BJ (cell line): Measurements from ENCODE around the gene FTSJ3. TPM values are rescaled to one million over a fixed set of nuclear protein-coding genes. Genes with fewer than 3 reads are reported as not detected.
"Not testable (repeated sequence)": the region's sequence is repeated elsewhere in the genome, so short reads cannot be mapped to it uniquely, and the experiment has no call there.

Source experiments
- CTCF ChIA-PET: fragments of 350-600 bp; formaldehyde crosslinking; extraction: SDS; loops from one replicate; lab custom pipeline; 2021; ENCODE audit warnings: antibody characterized with exemption, inconsistent platforms; lab: Yijun Ruan, JAX
- POLR2A ChIA-PET: fragments of 300-600 bp; sonication (Branson Sonifier 250); formaldehyde crosslinking; extraction: SDS; loops from one replicate; lab custom pipeline; 2021; ENCODE audit warnings: antibody characterized with exemption; lab: Charles Lee
- DNase-seq: peaks from one replicate; pipeline ENCODE4 v3.0.0-alpha.2; 2011; ENCODE audit warnings: low read depth
- H3K27me3 ChIP-seq: 2 replicates; pipeline ENCODE4 v1.6.0; 2011; ENCODE audit warnings: low read length; ENCODE audit not compliant: control insufficient read depth, insufficient read depth
- H3K36me3 ChIP-seq: 2 replicates; pipeline ENCODE4 v1.5.1; 2011; ENCODE audit warnings: low read length; ENCODE audit not compliant: control insufficient read depth, insufficient read depth
- H3K4me3 ChIP-seq: 2 replicates; pipeline ENCODE4 v1.5.1; 2011; ENCODE audit warnings: low read depth, mild to moderate bottlenecking, control low read depth, low read length
- CTCF ChIP-seq: IDR thresholded peaks from 2 replicates; pipeline ENCODE4 v1.5.1; 2011; ENCODE audit warnings: low read depth, mild to moderate bottlenecking, control low read depth, inconsistent platforms, low read length, moderate library complexity; ENCODE audit not compliant: insufficient read depth
- polyA plus RNA-seq: library from polyadenylated mRNA; depleted of rRNA; stranded (reverse); fragments of >200 nt; gene quantifications from 2 replicates; pipeline ENCODE4 v1.2.3, GENCODE V29; 2011

FTSJ3 gene
- polyA plus RNA-seq, 1 experiment, result 42.1 TPM

GRCh38 chr17:63848834-63849689, 21.6 kb upstream of the FTSJ3 start:
- TF ChIP-seq CTCF, result peak; percentile 74
- peak overlapping the region; percentile 32 for H3K4me3 ChIP-seq
- no peak for DNase-seq
- POLR2A ChIA-PET, result no interaction called here
- CTCF ChIA-PET, result interaction anchor here (0.6 to 4.0 kb wide), 12 partner anchors 11 to 447 kb away, joined by 3 to 36 read pairs (median 3); no protein-coding TSS in a partner anchor
- no peaks in the 10 kb centered on the region for H3K36me3 ChIP-seq
- H3K27me3 ChIP-seq, result peaks cover 3% of the 10 kb centered on the region

- TF ChIP-seq CTCF, result no peak
- no peaks in the 10 kb centered on the region for H3K36me3 ChIP-seq
- ChIA-PET POLR2A (no interaction called here), CTCF (interaction anchor here (1.0 to 4.0 kb wide), 4 partner anchors 7 to 41 kb away, joined by 3 to 36 read pairs (median 17); no protein-coding TSS in a partner anchor)
- H3K27me3 ChIP-seq, result peaks cover 2% of the 10 kb centered on the region
- no peak overlapping the region for H3K4me3 ChIP-seq
- no peak for DNase-seq
Measured at GRCh38 chr17:63847525-63848249, 20.2 kb upstream of the FTSJ3 start.

- Histone ChIP-seq H3K27me3 (no peaks in the 10 kb centered on the region), H3K4me3 (no peak overlapping the region), H3K36me3 (no peaks in the 10 kb centered on the region)
- ChIA-PET CTCF (interaction anchor here (1.1 kb wide), 1 partner anchor 24 kb away, joined by 3 read pairs; no protein-coding TSS in a partner anchor), POLR2A (no interaction called here)
- TF ChIP-seq CTCF, result no peak
- DNase-seq, result no peak
Measured at GRCh38 chr17:63845509-63845908, 18.0 kb upstream of the FTSJ3 start.

GRCh38 chr17:63843910-63844677, 16.6 kb upstream of the FTSJ3 start:
- no peak for DNase-seq
- TF ChIP-seq CTCF, result no peak
- ChIA-PET POLR2A (interaction anchor here (0.6 kb wide), 1 partner anchor 16 kb away, joined by 6 read pairs; no protein-coding TSS in a partner anchor), CTCF (interaction anchor here (0.5 to 1.6 kb wide), 5 partner anchors 18 to 376 kb away, joined by 3 to 6 read pairs (median 4); no protein-coding TSS in a partner anchor)
- Histone ChIP-seq H3K4me3 (no peak overlapping the region), H3K36me3 (no peaks in the 10 kb centered on the region), H3K27me3 (no peaks in the 10 kb centered on the region)

GRCh38 chr17:63843387-63843888, 16.0 kb upstream of the FTSJ3 start:
- not testable (repeated sequence) for H3K36me3 ChIP-seq, DNase-seq, H3K27me3 ChIP-seq
- H3K4me3 ChIP-seq, result peak overlapping the region; percentile 35
- POLR2A ChIA-PET, result interaction anchor here (0.6 kb wide), 1 partner anchor 15 kb away, joined by 6 read pairs; no protein-coding TSS in a partner anchor
- CTCF ChIA-PET, result interaction anchor here (0.7 to 1.8 kb wide), 7 partner anchors 22 to 375 kb away, joined by 3 to 6 read pairs (median 4); no protein-coding TSS in a partner anchor
